Measurements from ENCODE around the gene BRMS1. TPM values are rescaled to one million over a fixed set of nuclear protein-coding genes. Genes with fewer than 3 reads are reported as not detected.

Gene BRMS1
- total RNA-seq, 4 donors from 2014 or later, result 36.7 to 59.2 (median 42.0) TPM

DNA sequence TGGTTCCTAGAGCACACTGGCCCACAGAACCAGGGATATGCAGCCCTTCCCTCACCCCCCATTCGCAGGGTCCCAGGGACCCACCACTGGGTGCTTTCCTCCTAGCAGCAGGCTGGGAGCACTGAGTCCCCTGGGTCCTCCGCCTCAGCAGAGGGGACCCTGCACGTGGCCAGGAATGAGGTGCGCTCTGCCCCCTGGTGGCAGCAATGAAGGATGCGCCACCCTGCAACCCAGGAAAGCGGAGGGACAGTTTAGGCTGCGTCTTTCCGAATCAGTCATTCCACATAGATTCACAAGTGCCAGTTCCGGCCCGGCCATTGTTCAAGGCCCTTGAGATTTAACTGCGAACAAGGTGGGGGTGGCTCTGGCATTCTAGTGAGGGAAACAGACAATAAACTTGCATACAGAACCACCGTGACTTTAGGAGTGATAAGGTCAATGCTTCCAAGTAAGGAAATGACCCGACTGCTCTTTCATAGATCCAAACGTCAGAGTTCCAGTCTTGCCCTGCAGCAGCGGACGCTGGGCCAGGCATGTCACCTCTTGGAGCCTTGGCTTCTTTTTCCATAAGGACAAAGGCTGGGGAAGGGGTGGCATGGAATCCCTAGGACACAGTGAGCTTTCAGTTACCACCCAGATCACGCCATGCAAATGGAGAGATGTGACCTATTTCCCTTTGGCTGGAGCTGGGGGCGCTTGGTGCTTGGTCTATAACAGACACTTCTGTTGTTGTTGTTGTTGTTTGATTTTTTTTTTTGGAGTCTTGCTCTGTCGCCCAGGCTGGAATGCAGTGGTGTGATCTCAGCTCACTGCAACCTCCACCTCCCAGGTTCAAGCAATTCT is 16.4 kb downstream of the BRMS1 start:
- DNase-seq (ENCODE audit: low spot score) (peak; percentile 65), ATAC-seq (ENCODE audit: low FRiP score) (peak; percentile 66)
- TF ChIP-seq, protein P1, sequence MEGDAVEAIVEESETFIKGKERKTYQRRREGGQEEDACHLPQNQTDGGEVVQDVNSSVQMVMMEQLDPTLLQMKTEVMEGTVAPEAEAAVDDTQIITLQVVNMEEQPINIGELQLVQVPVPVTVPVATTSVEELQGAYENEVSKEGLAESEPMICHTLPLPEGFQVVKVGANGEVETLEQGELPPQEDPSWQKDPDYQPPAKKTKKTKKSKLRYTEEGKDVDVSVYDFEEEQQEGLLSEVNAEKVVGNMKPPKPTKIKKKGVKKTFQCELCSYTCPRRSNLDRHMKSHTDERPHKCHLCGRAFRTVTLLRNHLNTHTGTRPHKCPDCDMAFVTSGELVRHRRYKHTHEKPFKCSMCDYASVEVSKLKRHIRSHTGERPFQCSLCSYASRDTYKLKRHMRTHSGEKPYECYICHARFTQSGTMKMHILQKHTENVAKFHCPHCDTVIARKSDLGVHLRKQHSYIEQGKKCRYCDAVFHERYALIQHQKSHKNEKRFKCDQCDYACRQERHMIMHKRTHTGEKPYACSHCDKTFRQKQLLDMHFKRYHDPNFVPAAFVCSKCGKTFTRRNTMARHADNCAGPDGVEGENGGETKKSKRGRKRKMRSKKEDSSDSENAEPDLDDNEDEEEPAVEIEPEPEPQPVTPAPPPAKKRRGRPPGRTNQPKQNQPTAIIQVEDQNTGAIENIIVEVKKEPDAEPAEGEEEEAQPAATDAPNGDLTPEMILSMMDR (IDR thresholded peaks at IDR 0.05), result peak in 2 of 3 donors; percentile 97 to 98

DNA sequence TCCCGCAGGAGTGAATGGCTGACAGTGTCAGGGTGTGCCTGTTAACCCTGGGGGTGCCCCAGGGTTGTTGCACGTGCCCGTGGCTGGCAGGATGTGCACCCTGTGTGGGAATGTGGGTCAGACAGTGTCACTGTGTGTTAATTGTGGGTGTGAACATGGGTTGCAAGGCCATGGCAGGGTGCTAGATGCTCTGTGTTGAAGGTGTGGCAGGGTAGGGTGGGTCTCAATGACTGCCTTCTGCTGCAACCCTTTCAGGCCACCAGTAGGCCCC is 16.9 kb downstream of the BRMS1 start:
- ATAC-seq (ENCODE audit: low FRiP score), result no peak
- TF ChIP-seq, protein P1 (IDR thresholded peaks at IDR 0.05), result no peak

DNA sequence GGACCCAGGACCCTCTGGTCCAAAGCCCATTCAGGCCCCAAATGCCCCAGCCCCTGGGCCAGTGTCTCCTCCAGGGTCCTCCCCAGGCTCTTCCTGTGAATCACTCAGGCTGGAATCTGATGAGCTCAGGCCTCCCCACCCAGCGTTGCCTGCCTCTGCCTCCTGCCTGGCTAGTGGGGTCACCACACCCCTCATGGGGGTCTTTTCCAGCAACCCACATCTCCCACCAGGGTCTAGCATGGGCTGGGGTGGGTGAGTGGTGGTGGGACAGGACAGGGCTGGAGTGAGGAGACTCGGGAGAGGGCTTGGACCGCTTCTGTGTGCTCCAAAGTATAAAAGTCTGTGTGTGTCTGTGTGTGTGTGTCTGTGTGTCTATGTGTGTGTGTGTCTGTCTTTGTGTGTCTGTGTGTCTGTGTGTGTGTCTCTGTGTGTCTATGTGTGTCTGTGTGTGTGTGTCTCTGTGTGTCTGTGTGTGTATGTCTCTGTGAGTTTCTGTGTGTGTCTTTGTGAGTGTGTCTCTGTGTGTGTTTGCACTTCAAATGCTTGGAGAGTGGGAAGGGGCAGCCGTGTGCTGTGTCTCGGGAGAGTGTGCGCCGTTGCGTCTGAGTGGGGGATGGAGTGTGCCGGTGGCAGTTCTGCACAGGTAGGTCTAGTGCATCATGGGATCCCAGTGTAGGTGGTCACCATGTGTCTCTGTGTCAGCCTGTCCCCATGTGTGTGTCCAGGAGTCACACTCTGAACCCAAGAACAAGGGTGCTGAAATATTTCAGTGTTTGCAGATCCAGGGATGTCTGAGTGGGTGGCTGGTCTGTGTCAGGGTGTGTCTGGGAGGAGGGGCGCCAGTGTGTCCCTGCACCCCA is 17.5 kb downstream of the BRMS1 start:
- DNase-seq (ENCODE audit: low spot score), result no peak
- ATAC-seq (ENCODE audit: low FRiP score), result peak; percentile 58
- TF ChIP-seq, protein P1 (IDR thresholded peaks at IDR 0.05), result no peak

More for the DNA sequence above, 16.9 kb downstream of the BRMS1 start:
- DNase-seq (ENCODE audit: low spot score), result no peak

DNA sequence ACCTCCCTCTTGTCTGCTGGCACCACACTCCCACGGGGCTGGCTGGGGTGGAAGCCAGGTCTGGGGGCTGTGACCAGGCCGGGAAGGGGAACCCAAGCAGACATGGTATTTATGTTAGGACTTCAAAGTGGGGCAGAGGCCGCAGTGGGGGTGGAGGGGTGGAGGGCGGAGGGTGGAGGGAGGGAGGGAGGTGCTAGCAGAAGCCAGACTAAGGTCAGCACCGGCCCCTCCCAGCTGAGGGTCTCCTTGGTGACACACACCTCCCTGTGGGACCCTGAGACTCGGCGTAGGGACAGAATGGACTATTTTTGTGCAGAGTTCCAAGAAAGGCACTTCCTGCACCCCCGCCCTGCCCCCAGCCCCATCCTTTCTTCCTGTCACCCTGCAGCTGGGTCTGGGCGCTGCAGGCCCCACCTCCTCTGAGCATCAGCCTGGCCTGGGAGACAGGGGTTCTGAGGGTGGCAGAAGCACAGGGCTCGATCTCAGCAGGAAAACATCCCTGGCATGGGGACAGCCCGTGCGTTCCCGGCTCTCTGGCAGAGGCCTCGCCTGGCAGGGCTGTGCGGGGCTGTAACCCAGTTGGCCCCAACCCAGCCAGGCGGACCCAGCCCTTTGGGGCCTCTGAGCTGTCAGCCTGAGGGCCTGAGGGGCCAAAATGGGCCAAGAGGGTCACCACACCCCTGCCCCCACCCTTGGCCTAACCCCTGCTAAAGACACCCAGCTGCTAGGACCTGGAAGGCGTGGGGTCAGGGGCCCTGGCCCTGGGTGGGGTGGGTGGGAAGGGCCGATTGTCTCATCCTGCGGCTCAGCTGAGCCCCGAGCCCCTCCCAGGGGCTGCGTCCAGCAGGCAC is 18.4 kb downstream of the BRMS1 start:
- peak; percentile 20 for ATAC-seq (ENCODE audit: low FRiP score)
- DNase-seq (ENCODE audit: low spot score), result no peak
- TF ChIP-seq, protein P1 (IDR thresholded peaks at IDR 0.05), result no peak

DNA sequence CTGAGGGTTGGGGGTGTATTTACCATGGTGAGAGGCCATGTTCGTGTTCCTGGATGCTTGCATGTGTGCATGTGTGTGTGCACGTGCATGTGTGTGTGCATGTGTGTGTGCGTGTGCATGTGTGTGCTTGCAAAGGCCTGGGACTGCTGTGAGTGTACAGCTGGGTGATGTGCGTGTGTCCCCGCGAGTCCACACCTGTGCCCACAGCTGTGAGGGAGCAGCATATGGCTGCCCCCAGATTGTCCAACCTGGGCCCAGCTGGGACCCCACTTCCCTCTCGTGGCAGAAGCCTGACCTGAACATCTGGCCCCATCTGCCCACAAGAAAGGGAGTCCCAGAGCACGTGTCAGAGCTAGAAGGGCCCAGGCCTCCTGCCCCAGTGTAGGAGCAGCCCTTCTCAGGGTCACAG is 19.6 kb downstream of the BRMS1 start:
- ATAC-seq (ENCODE audit: low FRiP score) (no peak), DNase-seq (ENCODE audit: low spot score) (no peak)
- TF ChIP-seq, protein P1 (IDR thresholded peaks at IDR 0.05), result no peak

DNA sequence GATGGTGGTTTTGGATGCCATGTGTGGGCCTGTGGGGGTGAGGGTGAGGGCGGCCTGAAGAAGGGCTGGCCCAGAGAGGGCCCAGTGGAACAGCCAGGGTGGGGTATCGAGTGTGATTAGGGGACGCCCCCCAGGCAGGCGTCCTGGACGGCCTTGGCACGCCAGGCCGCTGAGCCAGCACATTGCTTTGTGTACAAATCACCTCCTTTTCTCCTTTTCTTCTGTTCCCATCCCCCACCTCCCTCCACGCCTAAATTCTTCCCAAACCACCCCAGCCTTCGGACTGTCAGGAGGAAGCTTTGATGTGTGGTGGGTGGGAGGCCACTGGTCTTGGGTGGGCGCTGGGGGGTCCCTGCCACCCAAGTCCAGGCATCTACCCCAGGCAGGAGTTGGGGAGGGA is 20.2 kb downstream of the BRMS1 start:
- DNase-seq (ENCODE audit: low spot score), result no peak
- TF ChIP-seq, protein P1 (IDR thresholded peaks at IDR 0.05), result no peak
- no peak for ATAC-seq (ENCODE audit: low FRiP score)

Measured in omental fat pad (tissue), 4 donors.